CD4-positive, alpha-beta memory T cell (primary cell): Measurements from ENCODE around the gene ZNF366. TPM values are rescaled to one million over a fixed set of nuclear protein-coding genes. Genes with fewer than 3 reads are reported as not detected.

Source experiments
- CTCF ChIA-PET: fragments of 350-600 bp; sonication (Branson Sonifier 250); formaldehyde crosslinking; loops from one replicate; lab custom pipeline; 2021; ENCODE audit warnings: inconsistent platforms; ENCODE audit not compliant: partially characterized antibody; lab: Charles Lee
- POLR2A ChIA-PET: fragments of 350-600 bp; sonication (Branson Sonifier 250); formaldehyde crosslinking; loops from one replicate; lab custom pipeline; 2021; ENCODE audit not compliant: partially characterized antibody; lab: Charles Lee
- DNase-seq, 5 donors: peaks; one replicate each; pipeline versions ENCODE4 v3.0.0 to v3.0.0-alpha.2; 2020 to 2022; ENCODE audit warnings: mixed read lengths in 1 of 5
- H3K27ac ChIP-seq: one replicate; pipeline ENCODE4 v1.7.0; 2013; ENCODE audit warnings: low read depth, low read length
- H3K27me3 ChIP-seq: 2 replicates; pipeline ENCODE4 v1.7.0; 2013; ENCODE audit warnings: mild to moderate bottlenecking, low read length, moderate library complexity; ENCODE audit not compliant: insufficient read depth
- H3K36me3 ChIP-seq: 2 replicates; pipeline ENCODE4 v1.7.0; 2013; ENCODE audit warnings: mild to moderate bottlenecking, low read length, moderate library complexity; ENCODE audit not compliant: insufficient read depth
- H3K4me1 ChIP-seq: 2 replicates; pipeline ENCODE4 v1.7.0; 2013; ENCODE audit warnings: mild to moderate bottlenecking, low read length, moderate library complexity; ENCODE audit not compliant: insufficient read depth
- H3K4me3 ChIP-seq, 2 donors: one replicate each; pipeline ENCODE4 v1.7.0; 2013; ENCODE audit warnings: low read length in 2 of 2, mild to moderate bottlenecking in 1 of 2
- H3K9me3 ChIP-seq, 2 donors: one replicate each; pipeline ENCODE4 v1.7.0; 2013; ENCODE audit warnings: low read length in 2 of 2, control low read depth in 1 of 2; ENCODE audit not compliant: control insufficient read depth in 1 of 2
- H3K27ac Mint-ChIP-seq, 7 donors: one replicate each; pipeline ENCODE4 v1.8.0; 2020 to 2021; ENCODE audit warnings: mixed read lengths in 7 of 7, mild to moderate bottlenecking in 6 of 7, inconsistent platforms in 3 of 7, moderate library complexity in 3 of 7
- H3K27me3 Mint-ChIP-seq, 2 donors: one replicate each; pipeline ENCODE4 v1.8.0; 2020 to 2021; ENCODE audit warnings: mixed read lengths in 2 of 2
- H3K36me3 Mint-ChIP-seq, 2 donors: one replicate each; pipeline ENCODE4 v1.8.0; 2020 to 2021; ENCODE audit warnings: mixed read lengths in 2 of 2, inconsistent platforms in 1 of 2, mild to moderate bottlenecking in 1 of 2
- H3K4me1 Mint-ChIP-seq, 4 donors: one replicate each; pipeline ENCODE4 v1.8.0; 2020 to 2021; ENCODE audit warnings: mixed read lengths in 4 of 4, mild to moderate bottlenecking in 1 of 4
- H3K4me3 Mint-ChIP-seq, 8 donors: one replicate each; pipeline ENCODE4 v1.8.0; 2020 to 2021; ENCODE audit warnings: mixed read lengths in 8 of 8, mild to moderate bottlenecking in 7 of 8, moderate library complexity in 6 of 8, inconsistent platforms in 3 of 8
- H3K9me3 Mint-ChIP-seq, 8 donors: one replicate each; pipeline ENCODE4 v1.8.0; 2020 to 2021; ENCODE audit warnings: mixed read lengths in 8 of 8, mild to moderate bottlenecking in 5 of 8, inconsistent platforms in 3 of 8, moderate library complexity in 1 of 8
- intact Hi-C: fragments of 100-400 bp; cut with micrococcal nuclease; formaldehyde crosslinking; loops from one replicate; pipeline ENCODE4 v1.15.1; 2023
- polyA plus RNA-seq, 2 donors: library from polyadenylated mRNA; unstranded; fragments of 300-500 nt; fragmentation: Illumina TruSeq; gene quantifications; one replicate each; pipeline ENCODE4 v1.2.3, GENCODE V29; 2021
- total RNA-seq, 2 experiments: library from RNA; stranded (reverse); gene quantifications; one replicate each; pipeline ENCODE4 v1.2.3, GENCODE V29; 2021

The ZNF366 gene
- total and polyA plus RNA-seq, 4 experiments from 2014 or later = 0.29 to 0.58 TPM; not detected in 2

GRCh38 chr5:72465601-72466563 is 41.3 kb downstream of the ZNF366 start:
- POLR2A ChIA-PET = no interaction called here
- Histone ChIP-seq H3K27me3 (no peaks in the 10 kb centered on the region), H3K4me3 (no peak overlapping the region), H3K9me3 (no peaks in the 10 kb centered on the region), H3K4me1 (no peaks in the 10 kb centered on the region), H3K36me3 (no peaks in the 10 kb centered on the region), H3K27ac (no peak overlapping the region)
- intact Hi-C loops = no loop called here
- no peak overlapping the region for H3K4me3 Mint-ChIP-seq
- H3K4me1 Mint-ChIP-seq = no peaks in the 10 kb centered on the region
- H3K36me3 Mint-ChIP-seq = no peaks in the 10 kb centered on the region
- no peak for DNase-seq
- H3K27ac Mint-ChIP-seq = no peak overlapping the region
- H3K9me3 Mint-ChIP-seq = no peaks in the 10 kb centered on the region
- CTCF ChIA-PET = no interaction called here
- peaks cover 6 to 13% of the 10 kb centered on the region in 2 donors for H3K27me3 Mint-ChIP-seq

- no peaks in the 10 kb centered on the region for H3K27me3 ChIP-seq
- H3K4me3 ChIP-seq = no peak overlapping the region
- intact Hi-C loops = no loop called here
- Mint-ChIP-seq H3K4me1 (no peaks in the 10 kb centered on the region), H3K9me3 (no peaks in the 10 kb centered on the region), H3K27me3 (peaks cover 1 to 9% of the 10 kb centered on the region in 2 donors), H3K36me3 (no peaks in the 10 kb centered on the region), H3K27ac (no peak overlapping the region), H3K4me3 (no peak overlapping the region)
- no peak overlapping the region for H3K27ac ChIP-seq
- DNase-seq = no peak
- no peaks in the 10 kb centered on the region for H3K36me3 ChIP-seq
- CTCF ChIA-PET = no interaction called here
- no peaks in the 10 kb centered on the region for H3K4me1 ChIP-seq
- H3K9me3 ChIP-seq = no peaks in the 10 kb centered on the region
- POLR2A ChIA-PET = no interaction called here
Measured at GRCh38 chr5:72465066-72465465, 42.1 kb downstream of the ZNF366 start.

GRCh38 chr5:72464071-72464470 is 43.1 kb downstream of the ZNF366 start:
- H3K4me3 Mint-ChIP-seq = no peak overlapping the region

GRCh38 chr5:72463449-72464052 is 43.7 kb downstream of the ZNF366 start:
- intact Hi-C loops = no loop called here
- CTCF ChIA-PET = no interaction called here
- Mint-ChIP-seq H3K9me3 (no peaks in the 10 kb centered on the region), H3K36me3 (no peaks in the 10 kb centered on the region), H3K4me1 (no peaks in the 10 kb centered on the region), H3K27ac (no peak overlapping the region), H3K4me3 (no peak overlapping the region), H3K27me3 (peaks cover 1 to 8% of the 10 kb centered on the region in 2 donors)
- Histone ChIP-seq H3K4me3 (no peak overlapping the region), H3K27me3 (no peaks in the 10 kb centered on the region), H3K9me3 (no peaks in the 10 kb centered on the region), H3K4me1 (no peaks in the 10 kb centered on the region), H3K36me3 (no peaks in the 10 kb centered on the region), H3K27ac (no peak overlapping the region)
- DNase-seq = no peak
- POLR2A ChIA-PET = no interaction called here

More at GRCh38 chr5:72464071-72464470, 43.1 kb downstream of the ZNF366 start:
- POLR2A ChIA-PET = no interaction called here
- H3K4me1 Mint-ChIP-seq = no peaks in the 10 kb centered on the region
- CTCF ChIA-PET = no interaction called here
- no peaks in the 10 kb centered on the region for H3K9me3 Mint-ChIP-seq
- H3K36me3 Mint-ChIP-seq = no peaks in the 10 kb centered on the region
- Histone ChIP-seq H3K27ac (no peak overlapping the region), H3K4me1 (no peaks in the 10 kb centered on the region), H3K9me3 (no peaks in the 10 kb centered on the region), H3K4me3 (no peak overlapping the region), H3K36me3 (no peaks in the 10 kb centered on the region), H3K27me3 (no peaks in the 10 kb centered on the region)
- peaks cover 1 to 8% of the 10 kb centered on the region in 2 donors for H3K27me3 Mint-ChIP-seq
- H3K27ac Mint-ChIP-seq = no peak overlapping the region
- no peak for DNase-seq
- intact Hi-C loops = no loop called here

- no peaks in the 10 kb centered on the region for H3K4me1 ChIP-seq
- CTCF ChIA-PET = no interaction called here
- intact Hi-C loops = no loop called here
Measured at GRCh38 chr5:72460413-72460812, 46.8 kb downstream of the ZNF366 start.

GRCh38 chr5:72459913-72460312 is 47.3 kb downstream of the ZNF366 start:
- ChIA-PET POLR2A (no interaction called here), CTCF (no interaction called here)
- intact Hi-C loops = no loop called here
- Histone ChIP-seq H3K27ac (no peak overlapping the region), H3K27me3 (no peaks in the 10 kb centered on the region), H3K9me3 (no peaks in the 10 kb centered on the region), H3K36me3 (no peaks in the 10 kb centered on the region), H3K4me1 (no peaks in the 10 kb centered on the region), H3K4me3 (no peak overlapping the region)
- no peak overlapping the region for H3K4me3 Mint-ChIP-seq
- H3K27ac Mint-ChIP-seq = no peak overlapping the region
- no peaks in the 10 kb centered on the region for H3K4me1 Mint-ChIP-seq
- peaks cover 0 to 4% (median 0%) of the 10 kb centered on the region in 8 donors for H3K9me3 Mint-ChIP-seq
- no peak for DNase-seq
- no peaks in the 10 kb centered on the region for H3K36me3 Mint-ChIP-seq
- peaks cover 0 to 4% of the 10 kb centered on the region in 2 donors for H3K27me3 Mint-ChIP-seq

More at GRCh38 chr5:72460413-72460812, 46.8 kb downstream of the ZNF366 start:
- Histone ChIP-seq H3K27ac (no peak overlapping the region), H3K9me3 (no peaks in the 10 kb centered on the region), H3K36me3 (no peaks in the 10 kb centered on the region), H3K4me3 (no peak overlapping the region), H3K27me3 (no peaks in the 10 kb centered on the region)
- DNase-seq = no peak
- Mint-ChIP-seq H3K27me3 (peaks cover 0 to 6% of the 10 kb centered on the region in 2 donors), H3K36me3 (no peaks in the 10 kb centered on the region), H3K9me3 (peaks cover 0 to 4% (median 0%) of the 10 kb centered on the region in 8 donors), H3K4me3 (no peak overlapping the region), H3K4me1 (no peaks in the 10 kb centered on the region), H3K27ac (no peak overlapping the region)
- POLR2A ChIA-PET = no interaction called here

- DNase-seq = no peak
- no peaks in the 10 kb centered on the region for H3K4me1 ChIP-seq
- no peaks in the 10 kb centered on the region for H3K4me1 Mint-ChIP-seq
- no peaks in the 10 kb centered on the region for H3K9me3 ChIP-seq
- no peak overlapping the region for H3K27ac ChIP-seq
- no peaks in the 10 kb centered on the region for H3K27me3 ChIP-seq
- H3K27ac Mint-ChIP-seq = no peak overlapping the region
- ChIA-PET CTCF (no interaction called here), POLR2A (no interaction called here)
- no peaks in the 10 kb centered on the region for H3K36me3 Mint-ChIP-seq
- intact Hi-C loops = no loop called here
- H3K9me3 Mint-ChIP-seq = peaks cover 0 to 4% (median 0%) of the 10 kb centered on the region in 8 donors
- H3K27me3 Mint-ChIP-seq = peaks cover 0 to 4% of the 10 kb centered on the region in 2 donors
- H3K4me3 ChIP-seq = no peak overlapping the region
- no peaks in the 10 kb centered on the region for H3K36me3 ChIP-seq
- H3K4me3 Mint-ChIP-seq = no peak overlapping the region
Measured at GRCh38 chr5:72459089-72459661, 48.0 kb downstream of the ZNF366 start.
